Measurements from ENCODE around the gene TTLL12. TPM values are rescaled to one million over a fixed set of nuclear protein-coding genes. Genes with fewer than 3 reads are reported as not detected.

The TTLL12 gene
- total and polyA plus RNA-seq, 2 donors (not counting 1 experiment from before 2014, with no cell fraction given), result 11.0 to 21.3 TPM

- ChIA-PET CTCF (interaction anchor here (0.8 to 4.4 kb wide), 8 partner anchors 8 to 155 kb away, joined by 3 to 71 read pairs (median 4); no protein-coding TSS in a partner anchor), POLR2A (no interaction called here)
- Histone ChIP-seq H2AFZ (ENCODE audit: insufficient read depth, low read depth, low read length, poor library complexity, severe bottlenecking) (no peak overlapping the region), H3K4me1 (ENCODE audit: control insufficient read depth in 2 of 2, insufficient read depth in 2 of 2, low read length in 2 of 2) (peaks cover 4 to 7% of the 10 kb centered on the region in 2 donors), H4K20me1 (ENCODE audit: control insufficient read depth, insufficient read depth, low read length, poor library complexity, severe bottlenecking) (no peaks in the 10 kb centered on the region), H3K27ac (ENCODE audit: low read length in 2 of 2) (no peak overlapping the region), H3K27me3 (replicated peaks in 1 of 4; ENCODE audit: control extremely low read depth in 1 of 4, control insufficient read depth in 3 of 4, insufficient read depth in 4 of 4, low read length in 3 of 4) (peaks cover 0 to 15% (median 0%) of the 10 kb centered on the region in 4 experiments), H3K4me2 (replicated peaks; ENCODE audit: low read depth, low read length, poor library complexity, severe bottlenecking) (no peak overlapping the region), H3K9me3 (ENCODE audit: control extremely low read depth in 1 of 3, control insufficient read depth in 2 of 3, insufficient read depth in 1 of 3, low read length in 2 of 3) (no peaks in the 10 kb centered on the region), H3K36me3 (replicated peaks in 1 of 2; ENCODE audit: control extremely low read depth in 1 of 2, control insufficient read depth in 1 of 2, extremely low read depth in 1 of 2, insufficient read depth in 2 of 2, low read length in 1 of 2) (no peaks in the 10 kb centered on the region), H3K79me2 (ENCODE audit: control insufficient read depth, insufficient read depth, low read length) (no peaks in the 10 kb centered on the region), H3K4me3 (ENCODE audit: control extremely low read depth in 1 of 5, extremely low read depth in 1 of 5, insufficient read depth in 1 of 5, low read depth in 2 of 5, low read length in 4 of 5) (no peak overlapping the region), H3K9ac (ENCODE audit: low read length) (no peak overlapping the region)
- H3K27ac Mint-ChIP-seq, result no peak overlapping the region
- peaks cover 4% of the 10 kb centered on the region for H3K4me1 Mint-ChIP-seq
- DNase-seq (no peak), ATAC-seq (ENCODE audit: low read depth) (no peak)
- H3K4me3 Mint-ChIP-seq, result no peak overlapping the region
- H3K9me3 Mint-ChIP-seq (ENCODE audit: insufficient read depth), result no peaks in the 10 kb centered on the region
- 98% methylated on average over 6 of the region's 8 CpGs for WGBS (ENCODE audit: insufficient coverage)
- H3K27me3 Mint-ChIP-seq, result peaks cover 9% of the 10 kb centered on the region
- TF ChIP-seq, protein P1, sequence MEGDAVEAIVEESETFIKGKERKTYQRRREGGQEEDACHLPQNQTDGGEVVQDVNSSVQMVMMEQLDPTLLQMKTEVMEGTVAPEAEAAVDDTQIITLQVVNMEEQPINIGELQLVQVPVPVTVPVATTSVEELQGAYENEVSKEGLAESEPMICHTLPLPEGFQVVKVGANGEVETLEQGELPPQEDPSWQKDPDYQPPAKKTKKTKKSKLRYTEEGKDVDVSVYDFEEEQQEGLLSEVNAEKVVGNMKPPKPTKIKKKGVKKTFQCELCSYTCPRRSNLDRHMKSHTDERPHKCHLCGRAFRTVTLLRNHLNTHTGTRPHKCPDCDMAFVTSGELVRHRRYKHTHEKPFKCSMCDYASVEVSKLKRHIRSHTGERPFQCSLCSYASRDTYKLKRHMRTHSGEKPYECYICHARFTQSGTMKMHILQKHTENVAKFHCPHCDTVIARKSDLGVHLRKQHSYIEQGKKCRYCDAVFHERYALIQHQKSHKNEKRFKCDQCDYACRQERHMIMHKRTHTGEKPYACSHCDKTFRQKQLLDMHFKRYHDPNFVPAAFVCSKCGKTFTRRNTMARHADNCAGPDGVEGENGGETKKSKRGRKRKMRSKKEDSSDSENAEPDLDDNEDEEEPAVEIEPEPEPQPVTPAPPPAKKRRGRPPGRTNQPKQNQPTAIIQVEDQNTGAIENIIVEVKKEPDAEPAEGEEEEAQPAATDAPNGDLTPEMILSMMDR (IDR thresholded peaks at IDR 0.05), result no peak
- no peak for TF ChIP-seq EZH2 (IDR thresholded peaks at IDR 0.05; ENCODE audit: borderline replicate concordance, insufficient read depth, low read depth, low read length, poor library complexity, severe bottlenecking)
- intact Hi-C loops (cut with micrococcal nuclease), result no loop called here
These were observed 45.5 kb upstream of the TTLL12 start for GRCh38 chr22:43232445-43232844.

DNA sequence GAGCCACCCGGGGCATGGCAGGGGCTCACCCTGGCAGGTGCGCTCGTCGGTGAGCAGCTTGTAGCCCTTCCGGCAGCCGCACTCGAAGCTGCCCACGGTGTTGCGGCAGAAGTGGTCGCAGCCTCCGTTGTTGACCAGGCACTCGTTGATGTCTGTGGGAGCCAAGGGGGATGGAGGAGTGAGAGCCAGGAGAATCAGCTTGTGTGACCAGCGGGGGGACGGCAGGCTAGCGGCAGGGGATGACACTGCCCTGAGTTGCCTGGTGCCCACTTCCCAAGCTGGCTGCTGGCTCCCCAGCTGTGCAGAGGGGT lies 44.7 kb upstream of the TTLL12 start:
- H3K36me3 ChIP-seq (replicated peaks in 1 of 2; ENCODE audit: control extremely low read depth in 1 of 2, control insufficient read depth in 1 of 2, extremely low read depth in 1 of 2, insufficient read depth in 2 of 2, low read length in 1 of 2), result no peaks in the 10 kb centered on the region
- H3K9me3 Mint-ChIP-seq (ENCODE audit: insufficient read depth), result no peaks in the 10 kb centered on the region
- H3K79me2 ChIP-seq (ENCODE audit: control insufficient read depth, insufficient read depth, low read length), result no peaks in the 10 kb centered on the region
- H3K4me1 Mint-ChIP-seq, result peaks cover 4% of the 10 kb centered on the region
- TF ChIP-seq, protein P1 (IDR thresholded peaks at IDR 0.05), result no peak
- TF ChIP-seq EZH2 (IDR thresholded peaks at IDR 0.05; ENCODE audit: borderline replicate concordance, insufficient read depth, low read depth, low read length, poor library complexity, severe bottlenecking), result no peak
- H3K4me3 Mint-ChIP-seq, result no peak overlapping the region
- no peak overlapping the region for H3K4me2 ChIP-seq (replicated peaks; ENCODE audit: low read depth, low read length, poor library complexity, severe bottlenecking)
- POLR2A ChIA-PET, result no interaction called here
- intact Hi-C loops (cut with micrococcal nuclease), result no loop called here
- 90% methylated on average over 15 of the region's 15 CpGs for WGBS (ENCODE audit: insufficient coverage)
- DNase-seq (no peak), ATAC-seq (ENCODE audit: low read depth) (no peak)
- no peak overlapping the region for H3K9ac ChIP-seq (ENCODE audit: low read length)
- peaks cover 0 to 15% (median 0%) of the 10 kb centered on the region in 4 experiments for H3K27me3 ChIP-seq (replicated peaks in 1 of 4; ENCODE audit: control extremely low read depth in 1 of 4, control insufficient read depth in 3 of 4, insufficient read depth in 4 of 4, low read length in 3 of 4)
- no peak overlapping the region for H3K27ac ChIP-seq (ENCODE audit: low read length in 2 of 2)
- CTCF ChIA-PET, result interaction anchor here (0.7 to 4.4 kb wide), 12 partner anchors 9 to 1394 kb away, joined by 3 to 71 read pairs (median 4); no protein-coding TSS in a partner anchor
- no peak overlapping the region for H2AFZ ChIP-seq (ENCODE audit: insufficient read depth, low read depth, low read length, poor library complexity, severe bottlenecking)
- H4K20me1 ChIP-seq (ENCODE audit: control insufficient read depth, insufficient read depth, low read length, poor library complexity, severe bottlenecking), result no peaks in the 10 kb centered on the region
- no peaks in the 10 kb centered on the region for H3K9me3 ChIP-seq (ENCODE audit: control extremely low read depth in 1 of 3, control insufficient read depth in 2 of 3, insufficient read depth in 1 of 3, low read length in 2 of 3)
- peaks cover 4 to 7% of the 10 kb centered on the region in 2 donors for H3K4me1 ChIP-seq (ENCODE audit: control insufficient read depth in 2 of 2, insufficient read depth in 2 of 2, low read length in 2 of 2)
- peaks cover 8% of the 10 kb centered on the region for H3K27me3 Mint-ChIP-seq
- no peak overlapping the region for H3K27ac Mint-ChIP-seq
- H3K4me3 ChIP-seq (ENCODE audit: control extremely low read depth in 1 of 5, extremely low read depth in 1 of 5, insufficient read depth in 1 of 5, low read depth in 2 of 5, low read length in 4 of 5), result no peak overlapping the region

Data from B cell (primary cell).